GM12878 (cell line): ENCODE data around the gene SGTA.

Source experiments
- DPF2 ChIP-seq: fragments of 450-650 bp; IDR thresholded peaks from 2 replicates; pipeline ENCODE4 v1.6.1; 2017; ENCODE audit warnings: mild to moderate bottlenecking
- EP300 ChIP-seq, 2 experiments: fragments of 150-350 bp in 1 of 2; IDR thresholded peaks; 2 replicates each; pipeline ENCODE4 v1.6.1; 2011 to 2012; ENCODE audit warnings: low read depth in 2 of 2, low read length in 2 of 2, borderline replicate concordance in 1 of 2, improper control_type of control experiment in 1 of 2, inconsistent platforms in 1 of 2; ENCODE audit not compliant: control insufficient read depth in 1 of 2
- FOXM1 ChIP-seq: IDR thresholded peaks from 2 replicates; pipeline ENCODE4 v1.6.1; 2012; ENCODE audit warnings: low read depth, mild to moderate bottlenecking, inconsistent platforms, low read length, moderate library complexity
- GABPA ChIP-seq: IDR thresholded peaks from 2 replicates; pipeline ENCODE4 v1.6.1; 2014; ENCODE audit warnings: antibody characterized with exemption, low read depth, mild to moderate bottlenecking, inconsistent platforms
- PML ChIP-seq: IDR thresholded peaks from 2 replicates; pipeline ENCODE4 v1.6.1; 2012; ENCODE audit warnings: low read length, inconsistent platforms
- SP1 ChIP-seq: IDR thresholded peaks from one replicate; pipeline ENCODE4 v1.6.1; 2011; ENCODE audit warnings: low read depth, low read length
- TAF1 ChIP-seq: IDR thresholded peaks from 2 replicates; pipeline ENCODE4 v1.6.1; 2011; ENCODE audit warnings: mild to moderate bottlenecking, low read depth, low read length, borderline replicate concordance
- TF ChIP-seq, protein P1 (sequence below), 3 experiments: IDR thresholded peaks in 2 of 3; conservative IDR thresholded peaks in 1 of 3; 2 replicates each; pipeline ENCODE4 v1.5.1; 2011; ENCODE audit warnings: low read depth in 3 of 3, low read length in 3 of 3, mild to moderate bottlenecking in 3 of 3, control low read depth in 2 of 3, moderate library complexity in 2 of 3, inconsistent platforms in 1 of 3, mixed read lengths in 1 of 3; ENCODE audit not compliant: control insufficient read depth in 2 of 3, insufficient read depth in 1 of 3; ENCODE audit errors: extremely low read depth in 1 of 3
- TF ChIP-seq, protein P2 (sequence below): fragments of 150-350 bp; IDR thresholded peaks from 2 replicates; pipeline ENCODE4 v1.6.1; 2016; ENCODE audit warnings: low read depth, low read length
- TF ChIP-seq, protein P3 (sequence below): IDR thresholded peaks from 2 replicates; pipeline ENCODE4 v1.6.1; 2011; ENCODE audit warnings: low read depth, low read length, improper control_type of control experiment, borderline replicate concordance

DNA sequence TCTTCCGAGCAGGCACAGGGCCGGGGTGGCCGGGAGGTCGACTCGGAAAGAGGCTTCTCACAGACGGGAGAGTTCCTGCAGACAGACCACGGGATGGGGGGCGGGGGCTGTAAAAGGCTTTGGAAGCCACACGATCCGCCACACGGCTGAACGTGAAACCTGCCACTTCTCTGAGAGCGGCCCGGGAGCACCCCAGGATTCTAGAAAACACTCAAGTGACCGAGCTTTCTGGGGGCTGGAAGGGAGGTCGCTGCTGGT lies 27.7 kb downstream of the SGTA start:
- TF ChIP-seq, protein P1, sequence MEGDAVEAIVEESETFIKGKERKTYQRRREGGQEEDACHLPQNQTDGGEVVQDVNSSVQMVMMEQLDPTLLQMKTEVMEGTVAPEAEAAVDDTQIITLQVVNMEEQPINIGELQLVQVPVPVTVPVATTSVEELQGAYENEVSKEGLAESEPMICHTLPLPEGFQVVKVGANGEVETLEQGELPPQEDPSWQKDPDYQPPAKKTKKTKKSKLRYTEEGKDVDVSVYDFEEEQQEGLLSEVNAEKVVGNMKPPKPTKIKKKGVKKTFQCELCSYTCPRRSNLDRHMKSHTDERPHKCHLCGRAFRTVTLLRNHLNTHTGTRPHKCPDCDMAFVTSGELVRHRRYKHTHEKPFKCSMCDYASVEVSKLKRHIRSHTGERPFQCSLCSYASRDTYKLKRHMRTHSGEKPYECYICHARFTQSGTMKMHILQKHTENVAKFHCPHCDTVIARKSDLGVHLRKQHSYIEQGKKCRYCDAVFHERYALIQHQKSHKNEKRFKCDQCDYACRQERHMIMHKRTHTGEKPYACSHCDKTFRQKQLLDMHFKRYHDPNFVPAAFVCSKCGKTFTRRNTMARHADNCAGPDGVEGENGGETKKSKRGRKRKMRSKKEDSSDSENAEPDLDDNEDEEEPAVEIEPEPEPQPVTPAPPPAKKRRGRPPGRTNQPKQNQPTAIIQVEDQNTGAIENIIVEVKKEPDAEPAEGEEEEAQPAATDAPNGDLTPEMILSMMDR (IDR thresholded peaks at IDR 0.05 in 2 of 3, conservative IDR thresholded peaks at IDR 0.05 in 1 of 3; ENCODE audit: control insufficient read depth in 2 of 3, extremely low read depth in 1 of 3, insufficient read depth in 1 of 3, low read depth in 3 of 3, low read length in 3 of 3) = no peak
- no peak for TF ChIP-seq EP300 (IDR thresholded peaks at IDR 0.05; ENCODE audit: borderline replicate concordance in 1 of 2, control insufficient read depth in 1 of 2, low read depth in 2 of 2, low read length in 2 of 2)
- TF ChIP-seq, protein P2, sequence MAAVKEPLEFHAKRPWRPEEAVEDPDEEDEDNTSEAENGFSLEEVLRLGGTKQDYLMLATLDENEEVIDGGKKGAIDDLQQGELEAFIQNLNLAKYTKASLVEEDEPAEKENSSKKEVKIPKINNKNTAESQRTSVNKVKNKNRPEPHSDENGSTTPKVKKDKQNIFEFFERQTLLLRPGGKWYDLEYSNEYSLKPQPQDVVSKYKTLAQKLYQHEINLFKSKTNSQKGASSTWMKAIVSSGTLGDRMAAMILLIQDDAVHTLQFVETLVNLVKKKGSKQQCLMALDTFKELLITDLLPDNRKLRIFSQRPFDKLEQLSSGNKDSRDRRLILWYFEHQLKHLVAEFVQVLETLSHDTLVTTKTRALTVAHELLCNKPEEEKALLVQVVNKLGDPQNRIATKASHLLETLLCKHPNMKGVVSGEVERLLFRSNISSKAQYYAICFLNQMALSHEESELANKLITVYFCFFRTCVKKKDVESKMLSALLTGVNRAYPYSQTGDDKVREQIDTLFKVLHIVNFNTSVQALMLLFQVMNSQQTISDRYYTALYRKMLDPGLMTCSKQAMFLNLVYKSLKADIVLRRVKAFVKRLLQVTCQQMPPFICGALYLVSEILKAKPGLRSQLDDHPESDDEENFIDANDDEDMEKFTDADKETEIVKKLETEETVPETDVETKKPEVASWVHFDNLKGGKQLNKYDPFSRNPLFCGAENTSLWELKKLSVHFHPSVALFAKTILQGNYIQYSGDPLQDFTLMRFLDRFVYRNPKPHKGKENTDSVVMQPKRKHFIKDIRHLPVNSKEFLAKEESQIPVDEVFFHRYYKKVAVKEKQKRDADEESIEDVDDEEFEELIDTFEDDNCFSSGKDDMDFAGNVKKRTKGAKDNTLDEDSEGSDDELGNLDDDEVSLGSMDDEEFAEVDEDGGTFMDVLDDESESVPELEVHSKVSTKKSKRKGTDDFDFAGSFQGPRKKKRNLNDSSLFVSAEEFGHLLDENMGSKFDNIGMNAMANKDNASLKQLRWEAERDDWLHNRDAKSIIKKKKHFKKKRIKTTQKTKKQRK = no peak
- TF ChIP-seq SP1 = no peak
- TF ChIP-seq PML = no peak
- TF ChIP-seq DPF2 = no peak
- no peak for TF ChIP-seq FOXM1
- TF ChIP-seq, protein P3, sequence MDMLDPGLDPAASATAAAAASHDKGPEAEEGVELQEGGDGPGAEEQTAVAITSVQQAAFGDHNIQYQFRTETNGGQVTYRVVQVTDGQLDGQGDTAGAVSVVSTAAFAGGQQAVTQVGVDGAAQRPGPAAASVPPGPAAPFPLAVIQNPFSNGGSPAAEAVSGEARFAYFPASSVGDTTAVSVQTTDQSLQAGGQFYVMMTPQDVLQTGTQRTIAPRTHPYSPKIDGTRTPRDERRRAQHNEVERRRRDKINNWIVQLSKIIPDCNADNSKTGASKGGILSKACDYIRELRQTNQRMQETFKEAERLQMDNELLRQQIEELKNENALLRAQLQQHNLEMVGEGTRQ = no peak
- TF ChIP-seq GABPA = no peak
- no peak for TF ChIP-seq TAF1
